ENCODE measurements around the gene EMC6. TPM values are rescaled to one million over a fixed set of nuclear protein-coding genes. Genes with fewer than 3 reads are reported as not detected.

The EMC6 gene
- total RNA-seq, 1 experiment from 2014 or later: 72.2 TPM

DNA sequence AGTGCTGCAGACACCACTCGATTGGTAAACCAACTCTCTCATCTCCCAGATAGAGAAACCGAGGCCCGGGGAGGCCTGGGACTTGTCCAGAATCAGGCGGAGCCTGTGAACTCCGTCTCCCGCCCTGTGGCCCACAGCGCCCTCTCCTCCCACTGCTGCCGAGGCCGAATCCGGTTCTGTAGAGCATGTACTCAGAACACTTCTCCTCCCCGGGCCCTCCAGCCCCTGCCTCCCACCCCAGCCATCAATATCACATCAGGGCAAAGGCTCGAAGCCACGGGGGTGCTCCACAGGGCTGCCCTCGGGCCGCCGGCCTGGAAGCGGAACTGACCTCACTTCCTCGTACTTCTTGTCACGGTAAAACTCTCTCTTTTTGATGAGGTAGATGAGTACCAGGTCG, 13.0 kb downstream of the EMC6 start:
- H2BK20ac ChIP-seq (ENCODE audit: low read depth, low read length, poor library complexity, severe bottlenecking): no peak overlapping the region
- H3K27me3 Mint-ChIP-seq (ENCODE audit: low read depth): peaks cover 4% of the 10 kb centered on the region; the same call in 1 of the 2 replicates
- no peak overlapping the region for H3K18ac ChIP-seq (ENCODE audit: insufficient read length, low read depth, low read length)
- H3K56ac ChIP-seq (ENCODE audit: insufficient read length, low read depth, low read length): no peak overlapping the region
- no peaks in the 10 kb centered on the region for H3K4me1 ChIP-seq (ENCODE audit: insufficient read depth, low read length)
- H4K5ac ChIP-seq (ENCODE audit: insufficient read length, low read depth, low read length): no peak overlapping the region
- H3K4me1 Mint-ChIP-seq: peaks cover 7 to 23% of the 10 kb centered on the region in 2 experiments
- no peak overlapping the region for H2AFZ ChIP-seq (ENCODE audit: low read length)
- H3K79me2 ChIP-seq (ENCODE audit: insufficient read depth, low read length): no peaks in the 10 kb centered on the region
- no peak overlapping the region for H3K4me2 ChIP-seq (ENCODE audit: insufficient read depth, insufficient read length, low read length)
- DNase-seq: no peak
- H3K23me2 ChIP-seq (ENCODE audit: insufficient read length, low read depth, low read length, poor library complexity, severe bottlenecking): no peaks in the 10 kb centered on the region
- H3K27ac Mint-ChIP-seq: no peak overlapping the region; a peak in 1 of 7 replicates
- no peak overlapping the region for H2AK5ac ChIP-seq (ENCODE audit: insufficient read length, low read length)
- no peak overlapping the region for H2BK12ac ChIP-seq (ENCODE audit: insufficient read length, low read depth, low read length)
- no peak overlapping the region for H2BK5ac ChIP-seq (ENCODE audit: insufficient read length, low read length)
- H3K4me3 Mint-ChIP-seq: no peak overlapping the region
- TF ChIP-seq, protein P1, sequence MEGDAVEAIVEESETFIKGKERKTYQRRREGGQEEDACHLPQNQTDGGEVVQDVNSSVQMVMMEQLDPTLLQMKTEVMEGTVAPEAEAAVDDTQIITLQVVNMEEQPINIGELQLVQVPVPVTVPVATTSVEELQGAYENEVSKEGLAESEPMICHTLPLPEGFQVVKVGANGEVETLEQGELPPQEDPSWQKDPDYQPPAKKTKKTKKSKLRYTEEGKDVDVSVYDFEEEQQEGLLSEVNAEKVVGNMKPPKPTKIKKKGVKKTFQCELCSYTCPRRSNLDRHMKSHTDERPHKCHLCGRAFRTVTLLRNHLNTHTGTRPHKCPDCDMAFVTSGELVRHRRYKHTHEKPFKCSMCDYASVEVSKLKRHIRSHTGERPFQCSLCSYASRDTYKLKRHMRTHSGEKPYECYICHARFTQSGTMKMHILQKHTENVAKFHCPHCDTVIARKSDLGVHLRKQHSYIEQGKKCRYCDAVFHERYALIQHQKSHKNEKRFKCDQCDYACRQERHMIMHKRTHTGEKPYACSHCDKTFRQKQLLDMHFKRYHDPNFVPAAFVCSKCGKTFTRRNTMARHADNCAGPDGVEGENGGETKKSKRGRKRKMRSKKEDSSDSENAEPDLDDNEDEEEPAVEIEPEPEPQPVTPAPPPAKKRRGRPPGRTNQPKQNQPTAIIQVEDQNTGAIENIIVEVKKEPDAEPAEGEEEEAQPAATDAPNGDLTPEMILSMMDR (conservative IDR thresholded peaks at IDR 0.05): no peak
- no peak overlapping the region for H3K14ac ChIP-seq (ENCODE audit: insufficient read depth, low read length)
- H2BK15ac ChIP-seq (ENCODE audit: low read depth, low read length): no peak overlapping the region
- no peaks in the 10 kb centered on the region for H3K9me3 ChIP-seq (ENCODE audit: control insufficient read depth, low read depth, low read length)
- no peaks in the 10 kb centered on the region for H3K9me3 Mint-ChIP-seq
- no CpG with 5 or more reads among the region's 20 CpGs for WGBS (ENCODE audit: extremely low coverage, insufficient read length, low lambda C conversion rate)
- no peak overlapping the region for H4K91ac ChIP-seq (ENCODE audit: insufficient read length, low read depth, low read length)
- no peaks in the 10 kb centered on the region for H3K27me3 ChIP-seq (ENCODE audit: insufficient read depth, low read length)
- no peak overlapping the region for H3T11ph ChIP-seq (ENCODE audit: low read length)
- H3K27ac ChIP-seq (ENCODE audit: insufficient read length, low read depth, low read length): no peak overlapping the region
- H3K9ac ChIP-seq (ENCODE audit: extremely low read depth, insufficient read length, low read length): no peak overlapping the region
- no peaks in the 10 kb centered on the region for H3K79me1 ChIP-seq (ENCODE audit: insufficient read depth, low read depth, low read length, poor library complexity, severe bottlenecking)
- H4K20me1 ChIP-seq (ENCODE audit: control insufficient read depth, insufficient read depth, insufficient read length): no peaks in the 10 kb centered on the region
- no peak overlapping the region for H3K23ac ChIP-seq (ENCODE audit: insufficient read length, low read depth, low read length)
- H3K4ac ChIP-seq (ENCODE audit: low read depth, low read length): no peak overlapping the region
- no peak overlapping the region for H2BK120ac ChIP-seq (ENCODE audit: low read depth, low read length, poor library complexity, severe bottlenecking)
- H3K36me3 Mint-ChIP-seq (ENCODE audit: insufficient read depth in 1 of 3, low read depth in 3 of 3): no peaks in the 10 kb centered on the region; a peak in 1 of 7 replicates
- H4K8ac ChIP-seq (replicated peaks; ENCODE audit: insufficient read length, low read depth, low read length): no peak overlapping the region
